Stimulated activated CD4-positive, alpha-beta T cell treated with anti-CD3 and anti-CD28 coated beads, TNF-alpha, amount 100 ng/mL, for 48 hours (primary cell): ENCODE measurements around the gene KRTAP29-1.
"Not testable (repeated sequence)": the region's sequence is repeated elsewhere in the genome, so short reads cannot be mapped to it uniquely, and the experiment has no call there.

Source experiments
- DNase-seq, 3 donors: peaks; one replicate each; pipeline ENCODE4 v3.0.0-alpha.2; 2020; ENCODE audit warnings: low read depth in 3 of 3

Gene KRTAP29-1

GRCh38 chr17:41301916-41302901 is at the start of gene KRTAP29-1:
KRTAP29-1 (minus strand) TSS chr17:41302851; CDS start chr17:41302851, 0 bp downstream.
- DNase-seq: no peak

GRCh38 chr17:41351177-41351576 is 48.5 kb upstream of the KRTAP29-1 start:
- DNase-seq: no peak

GRCh38 chr17:41350381-41350878 is 47.8 kb upstream of the KRTAP29-1 start, which contains the start of gene KRT33A:
KRT33A (minus strand) TSS chr17:41350828; CDS start chr17:41350767, 61 bp downstream.
- not testable (repeated sequence) for DNase-seq

- no peak for DNase-seq
Observed at GRCh38 chr17:41347869-41348760, 45.5 kb upstream of the KRTAP29-1 start.

GRCh38 chr17:41346421-41346820 is 43.8 kb upstream of the KRTAP29-1 start:
- not testable (repeated sequence) for DNase-seq

GRCh38 chr17:41345992-41346391 is 43.3 kb upstream of the KRTAP29-1 start:
- DNase-seq: no peak

- no peak for DNase-seq
Observed at GRCh38 chr17:41343029-41343428, 40.4 kb upstream of the KRTAP29-1 start.

- peak in 1 of 3 donors; percentile 34 for DNase-seq
Observed at GRCh38 chr17:41340934-41341861, 38.5 kb upstream of the KRTAP29-1 start.

GRCh38 chr17:41340494-41340893 is 37.8 kb upstream of the KRTAP29-1 start:
- no peak for DNase-seq

GRCh38 chr17:41339571-41340172 is 37.0 kb upstream of the KRTAP29-1 start:
- DNase-seq: no peak

GRCh38 chr17:41338961-41339485 is 36.4 kb upstream of the KRTAP29-1 start:
- DNase-seq: no peak

- DNase-seq: no peak
Observed at GRCh38 chr17:41335747-41336146, 33.1 kb upstream of the KRTAP29-1 start.

GRCh38 chr17:41334385-41335305 is 32.0 kb upstream of the KRTAP29-1 start:
- DNase-seq: no peak

- no peak for DNase-seq
Observed at GRCh38 chr17:41333836-41334235, 31.2 kb upstream of the KRTAP29-1 start.

- DNase-seq: no peak
Observed at GRCh38 chr17:41333098-41333497, 30.4 kb upstream of the KRTAP29-1 start.

- no peak for DNase-seq
Observed at GRCh38 chr17:41332239-41332638, 29.6 kb upstream of the KRTAP29-1 start.

- no peak for DNase-seq
Observed at GRCh38 chr17:41331606-41332005, 29.0 kb upstream of the KRTAP29-1 start.

GRCh38 chr17:41329279-41329948 is 26.8 kb upstream of the KRTAP29-1 start:
- no peak for DNase-seq
